Measurements from ENCODE around the gene SOX5. TPM values are rescaled to one million over a fixed set of nuclear protein-coding genes. Genes with fewer than 3 reads are reported as not detected.

Gene SOX5
- total RNA-seq, 4 donors from 2014 or later: 0.40 to 8.4 (median 2.2) TPM

DNA sequence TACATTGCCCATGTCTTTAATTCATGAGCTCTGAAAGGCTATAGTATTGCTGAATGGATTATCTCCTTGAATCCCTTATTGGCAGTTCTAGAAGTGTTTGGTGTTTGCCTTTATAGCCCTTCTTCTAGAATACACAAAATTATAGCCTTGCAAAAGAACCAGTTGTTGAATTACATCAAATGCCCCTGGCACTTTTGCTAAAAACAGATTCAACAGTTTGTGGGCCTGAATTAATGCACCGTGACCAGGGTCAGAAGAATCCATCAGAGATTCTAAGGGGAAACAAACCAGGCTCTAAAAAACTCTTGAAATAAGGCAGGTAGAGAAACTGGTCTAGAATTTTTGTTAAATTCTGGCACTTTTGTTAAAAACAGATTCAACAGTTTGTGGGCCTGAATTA is 197.8 kb downstream of the SOX5 start:
- no peak overlapping the region for H3K27ac ChIP-seq
- no peaks in the 10 kb centered on the region for H3K36me3 ChIP-seq
- H3K9me3 ChIP-seq: no peaks in the 10 kb centered on the region
- intact Hi-C loops (cut with DNase I): no loop called here
- no peaks in the 10 kb centered on the region for H3K4me1 ChIP-seq
- H3K27me3 ChIP-seq: no peaks in the 10 kb centered on the region
- 86 to 100% methylated on average over 1 of the region's 1 CpG for WGBS, 2 donors
- DNase-seq: no peak
- TF ChIP-seq, protein P1, sequence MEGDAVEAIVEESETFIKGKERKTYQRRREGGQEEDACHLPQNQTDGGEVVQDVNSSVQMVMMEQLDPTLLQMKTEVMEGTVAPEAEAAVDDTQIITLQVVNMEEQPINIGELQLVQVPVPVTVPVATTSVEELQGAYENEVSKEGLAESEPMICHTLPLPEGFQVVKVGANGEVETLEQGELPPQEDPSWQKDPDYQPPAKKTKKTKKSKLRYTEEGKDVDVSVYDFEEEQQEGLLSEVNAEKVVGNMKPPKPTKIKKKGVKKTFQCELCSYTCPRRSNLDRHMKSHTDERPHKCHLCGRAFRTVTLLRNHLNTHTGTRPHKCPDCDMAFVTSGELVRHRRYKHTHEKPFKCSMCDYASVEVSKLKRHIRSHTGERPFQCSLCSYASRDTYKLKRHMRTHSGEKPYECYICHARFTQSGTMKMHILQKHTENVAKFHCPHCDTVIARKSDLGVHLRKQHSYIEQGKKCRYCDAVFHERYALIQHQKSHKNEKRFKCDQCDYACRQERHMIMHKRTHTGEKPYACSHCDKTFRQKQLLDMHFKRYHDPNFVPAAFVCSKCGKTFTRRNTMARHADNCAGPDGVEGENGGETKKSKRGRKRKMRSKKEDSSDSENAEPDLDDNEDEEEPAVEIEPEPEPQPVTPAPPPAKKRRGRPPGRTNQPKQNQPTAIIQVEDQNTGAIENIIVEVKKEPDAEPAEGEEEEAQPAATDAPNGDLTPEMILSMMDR (IDR thresholded peaks at IDR 0.05): no peak
- no peak for TF ChIP-seq POLR2A (IDR thresholded peaks at IDR 0.05)
- H3K4me3 ChIP-seq: no peak overlapping the region

DNA sequence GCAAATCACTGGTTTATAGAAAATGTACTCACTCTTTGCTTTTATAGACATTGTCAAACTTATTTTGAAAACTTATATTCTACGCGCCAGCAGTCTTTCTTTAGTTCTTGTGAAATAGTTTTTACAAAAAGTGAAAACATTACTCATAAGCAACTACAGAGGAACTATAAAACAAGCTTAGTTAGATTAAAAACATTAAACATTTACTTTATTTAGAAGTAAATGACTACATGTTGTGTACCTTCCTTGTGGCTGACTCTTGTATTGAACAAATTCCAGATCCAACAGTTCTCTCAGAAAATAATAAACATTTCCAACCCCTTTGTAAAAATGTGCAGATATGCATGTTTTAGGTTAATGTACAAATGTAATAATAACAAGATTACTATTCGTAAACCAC is 198.5 kb downstream of the SOX5 start:
- no peak for TF ChIP-seq POLR2A (IDR thresholded peaks at IDR 0.05)
- TF ChIP-seq, protein P1 (IDR thresholded peaks at IDR 0.05): no peak
- Histone ChIP-seq H3K27ac (no peak overlapping the region), H3K36me3 (no peaks in the 10 kb centered on the region), H3K27me3 (no peaks in the 10 kb centered on the region), H3K9me3 (no peaks in the 10 kb centered on the region), H3K4me1 (no peaks in the 10 kb centered on the region), H3K4me3 (no peak overlapping the region)
- no peak for DNase-seq
- intact Hi-C loops (cut with DNase I): no loop called here
- WGBS, 2 donors: 81 to 92% methylated on average over 3 of the region's 3 CpGs

DNA sequence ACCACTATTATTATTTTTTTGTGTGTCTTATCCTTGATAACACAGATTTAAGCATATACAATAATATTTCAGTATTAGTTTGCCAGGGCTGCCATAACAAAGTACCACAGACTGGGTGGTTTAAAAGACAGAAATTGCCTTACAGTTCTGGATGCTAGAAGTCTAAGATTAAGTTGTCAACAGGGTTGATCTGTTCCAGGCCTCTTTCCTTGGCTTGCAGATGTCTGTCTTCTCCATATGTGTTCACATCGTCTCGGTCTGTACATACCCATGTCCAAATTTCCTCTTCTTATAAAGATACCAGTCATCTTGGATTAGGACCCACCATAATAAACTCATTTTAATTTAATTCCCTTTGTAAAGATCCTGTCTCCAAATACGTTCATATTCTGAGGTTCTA is 204.8 kb downstream of the SOX5 start:
- H3K27me3 ChIP-seq: no peaks in the 10 kb centered on the region
- 58 to 75% methylated on average over 3 of the region's 3 CpGs for WGBS, 2 donors
- H3K36me3 ChIP-seq: no peaks in the 10 kb centered on the region
- TF ChIP-seq POLR2A (IDR thresholded peaks at IDR 0.05): no peak
- TF ChIP-seq, protein P1 (IDR thresholded peaks at IDR 0.05): no peak
- H3K27ac ChIP-seq: no peak overlapping the region
- intact Hi-C loops (cut with DNase I): no loop called here
- H3K4me3 ChIP-seq: no peak overlapping the region
- H3K9me3 ChIP-seq: no peaks in the 10 kb centered on the region
- no peak for DNase-seq
- H3K4me1 ChIP-seq: no peaks in the 10 kb centered on the region

DNA sequence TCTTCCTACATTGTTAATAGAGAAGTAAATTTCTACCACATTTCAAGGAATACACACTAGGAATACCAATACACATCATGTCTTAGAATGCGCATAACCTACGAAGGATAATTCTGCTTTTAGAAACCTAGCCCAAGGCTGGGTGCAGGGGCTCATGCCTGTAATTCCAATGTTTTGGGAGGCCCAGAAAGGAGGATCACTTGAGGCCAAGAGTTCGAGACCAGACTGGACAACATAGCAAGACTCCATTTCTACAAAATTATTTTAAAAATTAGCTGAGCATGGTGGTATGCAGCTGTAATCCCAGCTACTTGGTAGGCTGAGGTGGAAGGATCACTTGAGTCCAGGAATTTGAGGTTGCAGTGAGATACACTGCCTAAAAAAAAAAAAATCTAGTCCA is 206.9 kb downstream of the SOX5 start:
- H3K27me3 ChIP-seq: no peaks in the 10 kb centered on the region
- intact Hi-C loops (cut with DNase I): no loop called here
- WGBS, 2 donors: 82 to 86% methylated on average over 3 of the region's 3 CpGs

DNA sequence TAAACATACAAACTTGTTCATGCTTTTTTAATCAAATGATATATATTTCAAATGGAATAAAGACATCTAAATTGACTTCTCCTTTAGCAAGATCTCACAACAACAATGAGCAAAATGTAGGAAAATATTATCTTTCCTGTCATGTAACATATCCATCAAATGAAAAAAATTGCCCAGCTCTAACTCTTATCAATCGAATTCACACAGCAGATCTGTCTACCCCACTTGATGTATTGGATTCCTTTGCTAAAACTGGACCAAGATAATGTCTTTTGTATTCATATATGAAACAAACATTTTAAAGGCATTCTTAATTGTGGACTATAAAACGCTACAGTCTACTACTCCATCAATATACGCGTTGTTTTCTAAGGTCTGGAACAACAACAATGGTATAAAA is 218.0 kb downstream of the SOX5 start:
- Histone ChIP-seq H3K27me3 (no peaks in the 10 kb centered on the region), H3K36me3 (no peaks in the 10 kb centered on the region), H3K27ac (no peak overlapping the region), H3K4me1 (no peaks in the 10 kb centered on the region), H3K4me3 (no peak overlapping the region), H3K9me3 (no peaks in the 10 kb centered on the region)
- intact Hi-C loops (cut with DNase I): no loop called here
- DNase-seq: no peak
- TF ChIP-seq, protein P1 (IDR thresholded peaks at IDR 0.05): no peak
- no peak for TF ChIP-seq POLR2A (IDR thresholded peaks at IDR 0.05)
- WGBS, 2 donors: 80 to 94% methylated on average over 4 of the region's 4 CpGs

More for the DNA sequence above, 206.9 kb downstream of the SOX5 start:
- H3K36me3 ChIP-seq: peaks cover 0 to 10% (median 0%) of the 10 kb centered on the region in 3 donors
- no peak for TF ChIP-seq POLR2A (IDR thresholded peaks at IDR 0.05)
- TF ChIP-seq, protein P1 (IDR thresholded peaks at IDR 0.05): no peak
- H3K4me1 ChIP-seq: no peaks in the 10 kb centered on the region
- DNase-seq: no peak
- H3K4me3 ChIP-seq: no peak overlapping the region
- H3K9me3 ChIP-seq: no peaks in the 10 kb centered on the region
- no peak overlapping the region for H3K27ac ChIP-seq

Data from esophagus squamous epithelium (tissue), 5 donors.